Upper lobe of left lung (tissue), 4 donors: ENCODE measurements around the gene SIX6.

Source experiments
- CTCF ChIP-seq, 6 experiments: fragments of 450-650 bp in 4 of 6; fragments of 200-600 bp in 2 of 6; sonication (generic) in 2 of 6; IDR thresholded peaks; one replicate each; pipeline ENCODE4 v1.5.1; 2016 to 2019; ENCODE audit warnings: antibody characterized with exemption in 6 of 6
- POLR2A ChIP-seq, 4 donors: fragments of 450-650 bp; IDR thresholded peaks; one replicate each; pipeline ENCODE4 v1.5.1; 2016 to 2017; ENCODE audit warnings: antibody characterized with exemption in 4 of 4, mild to moderate bottlenecking in 2 of 4

GRCh38 chr14:60485598-60486251 lies 23.2 kb upstream of the SIX6 start, which contains the start of gene C14orf39:
- TF ChIP-seq CTCF (IDR thresholded peaks at IDR 0.05) (no peak), POLR2A (IDR thresholded peaks at IDR 0.05) (no peak)
